Stimulated activated CD4-positive, alpha-beta T cell treated with anti-CD3 and anti-CD28 coated beads, Interleukin-12 subunit alpha, Interleukin-12 subunit beta, amount 100 ng/mL, for 4 hours (primary cell): ENCODE data around the gene MRPS12.

Experiments
- DNase-seq: peaks from one replicate; pipeline ENCODE4 v3.0.0-alpha.2; 2020

The MRPS12 gene

DNA sequence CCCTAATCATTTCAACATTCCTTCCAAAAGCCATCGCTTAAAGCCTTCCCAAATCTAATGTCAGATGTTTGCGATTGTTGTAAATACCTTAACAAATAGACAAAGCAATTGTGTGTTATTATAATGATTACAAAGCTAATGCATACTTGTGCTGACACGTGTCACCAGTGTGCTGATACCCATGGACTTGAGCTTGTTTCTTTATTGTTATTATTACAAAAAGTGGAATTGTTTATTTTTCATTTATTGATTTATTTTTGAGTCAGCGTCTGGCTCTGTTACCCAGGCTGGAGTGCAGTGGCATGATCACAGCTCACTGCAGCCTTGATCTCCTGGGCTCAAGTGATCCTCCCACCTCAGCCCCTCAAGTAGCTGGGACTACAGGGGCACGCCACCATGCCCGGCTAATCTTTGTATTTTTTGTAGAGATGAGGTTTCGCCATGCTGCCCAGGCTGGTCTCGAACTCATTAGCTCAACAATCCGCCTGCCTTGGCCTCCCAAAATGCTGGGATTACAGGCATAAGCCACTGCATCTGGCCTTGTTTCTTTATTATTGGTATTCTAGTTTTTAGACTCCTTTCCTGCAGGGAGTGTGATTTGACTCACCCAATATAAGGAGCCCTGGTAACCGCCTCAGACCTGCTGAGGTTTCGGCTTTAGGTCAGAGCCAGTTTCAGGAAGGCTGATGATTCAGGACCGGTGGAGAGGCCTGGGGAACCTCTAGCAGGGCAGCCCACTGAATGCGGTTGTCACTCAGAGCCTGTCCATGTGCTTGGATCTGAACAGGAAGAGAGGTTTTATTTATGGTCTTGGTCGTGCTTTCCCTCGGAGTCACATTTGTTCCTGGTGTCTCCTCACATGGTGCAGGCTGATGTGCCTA is 46.9 kb downstream of the MRPS12 start:
- DNase-seq = peak; percentile 8

DNA sequence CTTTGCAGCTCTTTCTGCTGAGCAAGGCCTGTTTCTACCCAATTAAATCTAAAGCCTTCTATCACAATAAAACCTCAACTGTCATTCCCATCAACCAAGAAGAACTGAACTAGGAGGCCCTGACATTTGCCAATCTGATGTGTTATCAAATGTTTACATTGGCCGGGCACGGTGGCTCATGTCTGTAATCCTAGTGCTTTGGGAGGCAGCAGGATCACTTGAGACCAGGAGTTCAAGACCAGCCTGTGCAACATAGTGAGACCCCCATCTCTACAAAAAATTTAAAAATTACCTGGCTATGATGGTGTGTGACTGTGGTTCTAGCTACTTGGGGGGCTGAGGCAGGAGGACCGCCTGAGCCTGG is 47.6 kb downstream of the MRPS12 start:
- no peak for DNase-seq

DNA sequence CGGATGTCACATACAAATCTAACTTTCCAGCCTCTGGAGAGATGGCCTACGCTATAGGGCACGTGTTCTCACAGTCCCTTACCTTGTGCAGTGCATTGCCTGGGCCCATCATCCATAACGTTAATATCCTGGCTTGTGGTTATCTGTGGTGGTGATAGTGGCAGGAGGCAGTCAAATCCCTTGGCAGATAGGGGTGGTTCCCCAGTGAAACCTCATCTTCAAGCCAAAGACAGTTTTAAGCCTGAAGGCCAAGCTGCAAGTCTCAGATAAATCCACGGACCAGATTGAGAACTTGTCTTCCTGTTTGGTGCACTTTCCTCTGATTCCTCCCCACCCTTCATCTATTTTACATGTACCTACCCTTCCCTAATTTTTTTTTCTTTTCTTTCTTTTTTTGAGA is 49.1 kb downstream of the MRPS12 start:
- DNase-seq = no peak

DNA sequence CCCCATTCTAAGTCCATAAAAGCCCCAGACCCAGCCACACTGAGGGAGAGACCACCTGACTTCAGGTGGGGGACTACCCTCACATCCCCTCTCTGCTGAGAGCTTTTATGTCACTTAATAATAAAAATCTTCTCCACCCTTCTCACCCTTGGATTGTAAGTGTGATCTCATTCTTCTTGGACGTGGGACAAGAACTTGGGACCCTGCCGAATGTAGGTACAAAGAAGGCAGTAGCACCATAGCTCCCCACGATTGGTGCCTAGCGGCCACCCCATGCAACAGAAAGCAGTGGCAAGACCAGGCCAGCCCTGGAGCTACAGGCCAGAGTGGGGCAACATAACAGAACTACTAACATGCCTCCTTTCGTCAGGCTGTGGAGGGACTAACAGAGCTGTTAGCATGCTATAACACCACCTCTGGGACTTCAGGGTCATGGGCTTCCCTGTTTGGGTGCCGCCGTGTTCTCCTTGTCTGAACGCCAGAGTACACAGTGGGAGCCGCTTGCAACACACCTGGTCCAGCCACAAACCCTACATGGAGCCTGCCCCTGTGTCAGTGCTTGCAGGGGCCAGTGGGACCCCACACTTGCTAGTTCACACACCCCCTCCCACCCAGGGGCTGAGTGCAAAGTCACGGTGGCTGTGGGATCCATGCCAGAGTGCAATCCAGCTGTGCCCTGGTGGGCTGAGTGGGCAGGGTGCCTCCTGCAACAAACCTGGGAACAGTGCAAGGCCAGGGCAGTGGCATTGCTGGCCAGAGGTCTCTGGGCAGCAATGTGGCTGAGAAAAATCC is 50.0 kb downstream of the MRPS12 start:
- DNase-seq = no peak
